Retina (tissue), 1 donor: ENCODE data around the gene CPPED1.

Source experiments
- DNase-seq: peaks from one replicate; pipeline ENCODE4 v3.0.0-alpha.2; 2016

The CPPED1 gene

DNA sequence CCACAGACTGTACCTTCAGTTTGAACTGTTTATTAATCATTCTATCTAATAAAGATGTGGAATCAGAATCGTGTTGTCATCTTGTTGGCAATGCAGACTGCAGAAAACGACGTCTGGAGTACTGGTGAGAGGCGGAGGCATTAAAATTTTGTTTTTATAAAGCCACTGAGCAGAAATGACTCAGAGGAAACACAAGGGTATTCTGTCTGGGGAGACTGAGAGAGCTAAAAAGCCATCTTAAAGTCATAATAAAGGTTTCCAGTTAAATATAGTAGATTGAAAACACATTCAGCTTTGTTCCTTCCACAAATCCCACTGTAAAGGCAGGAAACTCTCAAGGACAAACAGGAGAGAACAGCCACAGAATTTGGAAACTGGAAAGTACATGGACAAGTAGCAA, 74.2 kb downstream of the CPPED1 start:
- no peak for DNase-seq

DNA sequence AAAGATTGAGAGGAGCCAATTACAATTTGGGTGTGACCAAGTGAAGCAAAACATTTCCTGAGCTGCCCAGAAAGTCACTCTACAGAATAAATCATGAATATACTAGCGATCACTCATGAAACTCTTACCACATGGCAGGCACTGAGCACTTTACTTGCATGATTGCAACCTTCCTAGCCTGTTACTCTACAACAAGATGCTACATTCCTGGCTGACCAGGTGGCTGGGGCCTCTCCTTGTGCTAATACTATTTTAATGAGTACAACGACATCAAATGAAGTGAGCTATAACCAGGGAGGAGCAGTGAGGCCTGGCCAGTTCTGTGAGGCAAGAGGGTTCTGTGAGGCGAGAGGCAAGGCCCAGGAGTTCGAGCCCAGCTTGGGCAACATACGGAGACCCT, 75.2 kb downstream of the CPPED1 start:
- DNase-seq, result no peak

DNA sequence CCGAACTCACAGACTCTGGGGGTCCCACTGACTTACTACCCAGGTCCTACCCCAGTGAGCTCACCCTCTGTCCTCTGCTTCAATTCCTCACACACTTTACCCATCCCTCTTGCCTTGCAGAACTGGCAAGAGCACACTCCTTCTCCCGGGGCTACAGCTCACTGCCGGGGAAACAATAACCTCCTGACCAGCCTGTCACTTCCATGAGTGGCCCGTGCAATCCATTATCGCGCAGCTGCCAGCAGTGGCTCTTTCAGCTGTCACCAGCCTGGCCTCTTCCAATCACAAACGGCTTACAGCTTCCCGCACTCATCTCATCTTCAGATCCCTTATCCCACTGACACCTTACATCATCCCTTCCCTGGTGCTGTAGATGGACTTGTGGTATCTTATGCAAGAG, 79.5 kb downstream of the CPPED1 start:
- no peak for DNase-seq

DNA sequence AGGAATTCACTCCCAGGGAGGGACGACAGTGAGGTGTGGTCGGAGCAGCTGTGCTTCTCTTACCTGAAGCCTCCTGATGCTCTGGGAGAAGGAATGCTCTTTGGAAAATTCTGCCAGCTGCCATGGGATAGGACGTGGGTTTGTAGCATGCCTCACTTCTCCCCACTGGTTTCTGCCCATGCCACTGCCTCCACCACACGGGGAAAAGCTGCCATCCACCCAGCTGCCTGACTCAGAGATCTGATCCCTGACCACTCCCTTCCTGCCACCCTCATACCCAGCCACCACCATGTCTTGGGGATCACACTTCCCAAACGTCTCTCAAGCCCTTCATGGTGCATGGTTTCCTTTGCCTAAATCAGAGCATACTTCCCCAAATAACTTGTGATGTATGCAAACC, 80.0 kb downstream of the CPPED1 start:
- DNase-seq, result no peak

DNA sequence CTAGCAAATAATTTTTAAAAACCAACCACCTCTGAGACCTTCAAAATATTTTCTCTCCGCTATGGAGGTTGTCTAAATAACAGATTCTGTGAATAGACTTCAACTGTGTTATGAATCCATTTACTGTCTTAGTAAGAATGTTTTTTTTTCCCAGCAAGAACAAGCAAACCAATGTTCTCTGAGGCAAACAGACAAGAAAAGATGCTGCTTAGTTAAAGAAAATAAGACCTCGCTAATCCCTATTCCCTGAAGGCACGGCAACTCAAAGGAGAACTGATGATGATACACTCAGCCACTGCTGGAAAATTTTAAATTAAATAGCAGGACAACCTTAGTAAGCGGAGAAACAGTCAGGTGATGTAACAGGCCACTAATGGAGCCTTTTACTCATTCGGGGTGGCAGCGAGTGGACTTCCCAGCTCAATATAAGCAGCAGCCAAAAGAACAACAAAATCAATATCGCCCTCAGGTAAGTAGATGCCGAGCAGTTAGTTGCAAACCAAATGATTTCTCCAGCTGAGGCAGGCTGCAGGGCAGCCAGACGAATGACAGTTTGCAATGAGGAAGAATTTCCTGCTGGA, 81.8 kb downstream of the CPPED1 start:
- DNase-seq, result no peak

DNA sequence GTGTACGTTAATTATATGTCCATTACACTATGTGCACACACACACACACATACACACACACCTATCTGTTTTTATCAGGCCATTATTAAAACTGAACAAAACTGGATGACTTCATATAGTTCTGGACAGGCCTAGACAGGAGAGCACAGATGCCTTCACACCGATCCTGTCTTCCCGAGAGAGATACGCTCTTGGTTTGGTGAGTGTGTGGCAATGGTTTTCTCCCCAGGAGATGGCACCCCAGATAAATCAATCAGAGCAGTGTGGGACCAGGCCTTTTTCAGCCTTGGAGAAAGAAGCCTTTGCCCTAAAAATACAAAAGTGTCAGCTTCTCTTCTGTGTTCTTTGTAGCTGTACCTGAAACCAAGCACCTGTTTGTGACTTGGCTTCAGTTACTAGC, 83.7 kb downstream of the CPPED1 start:
- no peak for DNase-seq

DNA sequence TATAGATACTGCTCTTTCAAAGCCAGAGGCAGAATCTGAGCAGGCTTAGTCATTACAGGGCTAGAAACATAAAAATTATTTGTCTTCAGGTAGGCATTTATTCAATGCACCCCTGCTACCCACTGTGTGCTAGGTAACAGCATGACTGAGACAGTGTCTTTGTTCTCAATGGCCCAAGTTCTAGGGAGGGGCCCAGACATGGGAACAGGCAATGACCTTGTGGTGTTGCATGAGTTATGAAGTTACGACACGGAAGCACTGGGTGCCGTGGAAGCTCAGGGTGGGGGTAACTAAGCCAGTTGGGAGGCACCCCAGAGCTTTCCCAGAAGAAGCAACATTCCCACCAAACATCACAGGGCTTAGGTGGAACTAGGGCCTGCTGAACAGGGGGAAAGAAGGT, 87.0 kb downstream of the CPPED1 start:
- DNase-seq, result no peak

DNA sequence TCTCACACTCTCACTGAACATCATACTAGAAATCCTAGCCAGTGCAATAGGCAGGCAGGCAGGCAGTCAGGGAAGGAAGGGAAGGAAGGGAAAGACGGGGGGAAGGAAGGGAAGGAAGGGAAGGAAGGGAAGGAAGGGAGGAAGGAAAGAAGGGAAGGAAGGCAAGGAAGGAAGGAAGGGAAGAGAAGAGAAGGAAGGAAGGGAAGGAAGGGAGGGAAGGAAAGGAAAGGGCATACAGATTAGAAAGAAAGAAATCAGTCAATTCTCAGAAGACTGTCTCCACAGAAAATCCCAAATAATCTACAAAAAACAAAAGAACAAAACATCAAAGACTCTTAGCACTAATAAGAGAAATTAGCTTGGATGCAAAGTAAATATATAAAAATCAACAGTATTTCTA, 93.9 kb downstream of the CPPED1 start:
- no peak for DNase-seq

DNA sequence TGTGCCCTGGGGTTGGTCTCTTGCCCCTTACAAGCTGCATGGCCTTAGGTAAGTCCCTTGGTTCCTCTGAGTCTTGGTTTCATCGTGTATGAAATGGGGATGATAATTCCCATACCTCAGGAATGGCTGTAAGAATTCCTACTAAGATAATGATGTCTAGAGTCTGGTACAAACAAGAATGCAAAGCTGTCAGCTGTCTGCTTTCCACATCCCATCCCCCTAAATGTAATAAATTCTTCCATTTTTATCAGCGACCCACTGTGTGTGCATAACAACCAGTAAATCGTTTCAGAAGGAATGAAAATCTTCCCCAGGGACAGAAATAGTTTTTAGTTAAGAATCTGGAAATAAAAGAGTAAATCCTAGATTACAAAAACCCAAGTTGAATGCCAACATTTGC, 95.4 kb downstream of the CPPED1 start:
- DNase-seq, result no peak

DNA sequence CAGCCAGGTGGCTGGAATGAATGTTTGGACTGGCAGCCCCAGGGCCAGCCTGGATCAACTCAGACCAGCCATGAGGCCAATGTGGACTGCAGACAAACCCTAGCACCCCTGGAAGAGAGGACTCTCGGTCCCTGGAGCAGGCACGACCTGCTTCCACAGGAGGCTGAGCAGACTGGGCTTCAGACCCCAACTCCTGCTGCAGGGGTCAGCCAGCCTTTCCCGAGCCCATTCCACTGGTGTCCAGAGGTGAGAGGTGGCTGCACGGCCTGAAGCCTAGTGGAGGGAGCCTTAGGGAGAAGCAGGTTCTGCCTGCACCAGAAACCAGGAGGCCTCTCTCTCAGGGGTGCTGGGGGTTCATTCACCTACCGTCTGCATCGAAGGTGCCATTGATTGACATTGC, 97.1 kb downstream of the CPPED1 start:
- DNase-seq, result no peak

DNA sequence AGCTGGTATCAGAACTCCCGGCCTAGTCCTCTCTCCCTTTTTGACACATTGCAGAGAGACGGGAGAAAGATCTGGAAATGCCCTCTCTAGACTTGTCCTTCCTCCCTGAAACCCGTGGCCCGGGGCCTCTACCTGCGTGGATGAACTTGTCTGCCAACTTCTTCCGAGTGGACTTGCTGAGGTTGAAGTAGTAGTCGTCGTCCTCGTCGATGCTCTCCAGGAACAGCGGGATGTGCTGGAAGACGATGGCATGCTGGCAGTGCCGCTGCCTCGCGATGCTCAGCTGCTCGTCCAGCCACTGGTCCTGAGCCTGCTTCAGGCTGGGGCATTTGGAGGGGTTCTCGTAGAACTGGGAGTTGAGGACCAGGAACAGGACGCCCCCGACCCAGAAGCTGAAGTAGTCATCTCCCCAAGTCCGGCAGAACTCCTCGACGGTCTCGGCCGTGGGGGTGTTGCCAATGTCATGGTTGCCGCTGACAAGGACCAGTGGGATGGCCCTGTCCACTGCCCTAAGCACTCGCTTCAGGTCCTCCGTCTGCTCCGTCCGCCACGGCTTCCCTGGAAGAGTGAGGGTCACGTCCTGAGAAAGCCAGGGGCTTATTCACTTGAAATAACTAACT, 99.1 kb downstream of the CPPED1 start:
- no peak for DNase-seq

DNA sequence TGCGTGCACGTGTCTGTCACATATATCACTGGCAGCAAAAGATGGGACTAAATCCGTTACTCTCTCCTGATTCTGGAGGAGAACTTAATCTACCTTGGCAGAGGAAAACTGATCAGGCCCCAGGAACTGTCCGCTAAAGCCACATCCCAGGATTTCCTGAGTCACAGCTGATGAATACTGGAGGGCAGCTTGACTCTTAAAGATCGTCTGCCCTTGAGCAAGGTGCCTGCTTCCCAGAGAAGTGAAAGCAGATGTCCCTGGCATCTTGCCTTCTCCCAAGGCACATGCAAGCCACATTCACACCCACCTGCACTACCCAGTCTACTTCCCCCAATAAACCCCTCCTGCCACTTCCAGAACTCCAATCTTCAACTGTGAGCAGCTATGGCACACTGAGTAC, 99.8 kb downstream of the CPPED1 start:
- DNase-seq, result no peak

DNA sequence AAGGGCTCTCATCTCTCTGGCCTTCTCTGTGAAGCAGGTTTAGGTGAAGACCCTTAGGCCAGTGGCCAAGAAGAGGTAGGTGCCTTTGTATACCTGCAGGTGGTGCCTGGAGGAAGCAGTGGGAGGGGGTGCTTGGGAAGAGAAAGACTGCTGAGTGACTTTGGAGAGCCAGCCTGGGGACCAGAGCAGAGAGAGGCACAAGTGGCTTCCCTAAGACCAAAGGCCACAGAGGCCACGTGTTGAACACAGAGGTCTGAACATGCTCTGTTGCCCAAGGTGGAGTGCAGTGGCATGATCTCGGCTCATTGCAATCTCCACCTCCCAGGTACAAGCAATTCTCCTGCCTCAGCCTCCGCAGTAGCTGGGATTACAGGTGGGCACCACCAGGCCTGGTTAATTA, 103.5 kb downstream of the CPPED1 start:
- DNase-seq, result no peak

DNA sequence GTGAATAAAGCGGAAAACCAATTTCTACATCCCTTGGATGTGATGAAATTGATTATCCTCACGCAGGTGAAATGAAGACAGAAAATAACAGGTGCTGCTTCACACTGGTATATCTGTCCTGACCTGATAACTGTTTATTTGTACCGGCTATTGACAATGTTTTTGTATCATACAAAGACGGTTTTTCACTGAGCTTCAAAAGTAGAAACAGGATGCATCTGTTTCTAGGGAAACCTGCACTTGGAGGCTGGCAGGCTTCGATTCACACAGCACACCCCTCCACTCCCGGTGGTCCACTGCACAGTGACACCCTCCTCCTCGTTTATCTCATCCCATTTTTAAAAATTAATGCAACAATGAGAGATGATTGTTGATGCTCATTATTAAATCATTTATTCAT, 104.5 kb downstream of the CPPED1 start:
- no peak for DNase-seq

DNA sequence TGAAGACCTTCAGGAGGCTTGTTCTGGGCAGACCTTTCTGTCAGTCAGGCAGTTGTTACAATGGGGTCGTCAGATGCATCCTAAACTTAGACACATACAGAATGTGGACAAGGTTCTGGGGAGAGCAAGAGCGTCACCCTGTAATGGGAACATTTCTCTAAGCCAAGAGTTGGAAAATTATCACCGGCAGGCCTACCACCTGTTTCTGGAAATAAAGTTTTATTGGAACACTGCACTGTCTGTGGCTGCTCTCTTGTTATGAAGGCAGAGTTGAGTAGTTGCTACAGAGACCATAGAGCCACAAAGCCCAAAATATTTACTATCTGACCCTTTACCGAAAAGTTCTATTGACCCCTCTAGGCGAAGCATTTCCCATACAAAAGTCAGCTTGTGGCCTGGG, 106.2 kb downstream of the CPPED1 start:
- no peak for DNase-seq

DNA sequence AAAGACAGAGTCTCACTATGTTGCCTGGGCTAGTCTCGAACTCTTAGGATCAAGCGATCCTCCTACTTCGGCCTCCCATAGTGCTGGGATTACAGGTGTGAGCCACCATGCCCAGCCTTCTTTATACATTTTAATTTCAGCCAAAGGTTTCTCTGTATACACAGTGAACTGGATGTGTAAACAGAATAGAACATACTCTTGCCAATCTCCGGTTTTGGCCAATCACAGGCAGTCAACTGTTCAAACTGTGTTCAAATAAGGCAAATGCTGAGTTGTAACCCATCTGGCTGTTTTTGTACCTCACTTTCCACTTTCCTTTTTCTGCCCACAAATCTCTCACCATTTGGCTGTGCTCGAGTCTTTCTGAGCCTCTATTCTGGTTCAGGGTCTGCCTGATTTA, 108.2 kb downstream of the CPPED1 start:
- DNase-seq, result no peak

DNA sequence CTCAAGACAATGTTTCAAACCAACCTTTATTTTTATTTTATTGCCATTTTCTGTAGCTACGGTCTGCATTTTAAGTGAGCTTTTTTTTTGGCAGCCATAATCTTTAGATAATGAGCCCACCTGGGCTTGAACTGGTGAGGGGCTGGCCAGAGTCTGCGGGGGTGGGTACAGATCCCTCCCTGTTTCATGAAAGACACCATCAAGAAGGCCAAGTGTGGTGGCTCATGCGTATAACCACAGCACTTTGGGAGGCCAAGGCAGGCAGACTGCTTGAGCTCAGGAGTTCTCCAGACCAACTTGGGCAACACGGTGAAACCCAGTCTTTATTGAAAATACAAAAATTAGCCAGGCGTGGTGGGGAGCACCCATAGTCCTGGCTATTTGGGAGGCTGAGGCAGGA, 113.7 kb downstream of the CPPED1 start:
- DNase-seq, result no peak

DNA sequence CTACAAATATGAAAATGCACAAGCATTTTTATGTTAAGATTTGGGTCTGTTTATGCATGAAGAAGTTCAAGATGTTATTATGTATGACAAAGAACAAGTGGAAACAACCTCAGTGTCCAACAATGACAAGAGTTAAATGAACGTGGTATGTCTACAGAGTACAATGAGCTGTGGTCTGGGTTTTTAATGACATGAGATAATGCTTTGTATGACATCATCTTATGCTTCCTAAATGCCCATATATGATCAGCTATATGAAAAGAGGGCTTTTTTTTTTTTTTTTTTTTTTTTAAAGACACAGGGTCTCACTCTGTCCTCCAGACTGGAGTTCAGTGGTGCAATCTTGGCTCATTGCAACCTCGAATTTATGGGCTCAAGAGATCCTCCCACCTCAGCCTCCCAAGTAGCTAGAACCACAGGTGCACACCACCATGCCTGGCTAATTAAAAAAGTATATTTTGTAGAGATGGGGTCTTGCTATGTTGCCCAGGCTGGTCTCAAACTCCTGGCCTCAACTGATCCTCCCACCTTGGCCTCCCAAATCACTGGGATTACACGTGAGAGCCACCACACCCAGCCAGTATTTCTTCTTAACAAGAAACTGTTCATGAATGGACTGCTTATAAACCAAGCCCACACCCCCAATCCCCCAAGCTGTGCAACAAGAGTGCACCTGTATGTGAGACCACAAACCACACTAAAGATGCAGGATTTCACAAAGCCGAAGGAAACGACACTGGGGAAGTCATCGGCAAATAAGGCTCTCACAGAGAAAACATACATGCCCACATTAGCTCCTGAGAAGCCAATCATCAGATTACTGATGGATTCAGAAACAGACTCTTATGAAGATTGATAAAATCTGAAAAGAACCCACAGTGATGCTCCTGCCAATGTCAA, 114.5 kb downstream of the CPPED1 start:
- DNase-seq, result no peak

DNA sequence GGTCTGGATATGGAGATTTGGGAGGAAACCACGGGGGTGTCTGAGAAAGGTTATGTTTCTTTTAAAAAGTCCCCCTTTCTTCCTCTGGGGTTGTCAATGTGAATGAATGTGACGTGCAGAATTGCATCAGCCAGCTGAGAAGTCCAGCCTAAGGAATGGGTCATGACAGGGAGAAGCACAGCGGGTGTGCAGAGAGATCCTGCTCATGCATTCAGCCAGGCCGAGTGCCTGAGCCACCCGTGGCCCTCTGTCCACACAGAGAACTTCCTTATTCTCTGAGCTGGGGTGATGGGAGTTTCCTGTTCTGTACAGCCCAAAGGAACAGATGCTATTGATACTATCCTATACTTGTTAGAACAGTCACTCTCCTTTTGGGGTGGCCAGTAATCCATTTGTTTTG, 117.9 kb downstream of the CPPED1 start:
- DNase-seq, result no peak

DNA sequence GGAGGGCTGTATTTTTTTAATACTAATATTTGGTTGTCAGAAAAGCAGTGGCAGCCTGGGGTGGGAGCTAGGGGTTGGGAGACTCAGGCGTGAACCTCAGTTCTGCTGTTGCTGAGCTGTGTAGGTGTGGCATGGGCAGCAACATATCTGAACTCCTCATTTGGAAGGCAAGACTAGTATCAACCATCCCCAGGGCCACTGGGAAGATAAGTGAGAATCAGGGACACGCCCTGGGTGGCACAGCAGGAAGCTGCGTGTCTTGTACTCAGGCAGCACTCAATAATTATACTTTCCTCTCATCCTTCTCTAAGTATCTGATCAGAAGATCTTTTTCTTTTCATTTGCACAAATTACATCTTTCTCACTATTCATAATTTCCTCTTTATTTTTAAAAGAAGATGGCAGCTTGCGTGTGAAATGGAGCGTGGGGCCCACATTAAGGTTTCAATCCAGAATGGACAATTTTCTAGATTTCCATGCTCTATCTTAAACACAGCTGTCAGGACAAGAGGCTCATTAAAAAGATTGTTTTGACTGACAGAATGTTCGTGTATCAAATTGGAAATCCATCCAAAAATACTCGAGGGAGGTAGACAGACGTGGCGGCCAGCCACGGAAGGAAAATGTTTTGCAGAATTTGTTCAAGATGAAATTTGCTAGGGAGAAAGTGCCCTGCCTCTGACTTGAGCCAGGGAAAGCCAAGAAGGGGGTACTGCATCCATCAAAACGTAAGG, 121.1 kb downstream of the CPPED1 start:
- DNase-seq, result no peak

DNA sequence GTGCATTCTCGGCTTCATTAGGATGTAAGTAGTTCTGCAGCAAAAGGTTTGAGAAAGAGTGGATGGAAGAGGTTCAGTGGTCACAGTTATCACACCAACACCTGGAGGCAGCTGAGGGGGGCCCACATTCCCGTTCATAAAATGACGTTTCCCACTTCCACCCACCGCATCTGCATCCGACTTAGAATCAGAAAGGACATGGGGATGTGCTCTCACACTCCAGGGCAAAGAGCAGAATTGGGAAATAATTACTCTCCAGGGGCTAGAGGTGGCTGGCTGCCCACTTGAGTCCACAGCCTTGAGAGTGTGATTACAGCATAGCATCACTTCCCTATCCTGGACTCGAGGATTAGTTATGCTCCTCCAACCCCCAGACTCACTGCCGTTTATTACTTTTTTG, 122.0 kb downstream of the CPPED1 start:
- no peak for DNase-seq

DNA sequence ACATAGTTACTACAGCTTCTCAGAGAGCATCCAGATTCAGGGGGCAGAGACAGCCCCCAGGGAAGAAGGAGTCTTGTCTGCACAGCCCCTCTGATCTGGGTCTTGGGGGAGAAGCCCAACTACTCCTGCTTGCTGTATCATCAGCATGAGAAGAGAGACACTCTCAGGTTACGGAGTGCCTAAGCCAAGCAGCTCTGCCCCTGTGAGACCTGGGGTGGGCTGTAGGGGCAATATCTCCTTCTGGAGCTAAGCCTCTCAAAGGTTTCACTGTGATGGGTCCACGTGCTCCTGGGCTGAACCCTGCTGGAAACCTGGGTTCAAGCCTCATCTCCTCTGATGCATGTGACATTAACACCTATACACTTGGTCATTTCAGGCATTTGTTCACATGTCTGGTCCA, 123.2 kb downstream of the CPPED1 start:
- no peak for DNase-seq

DNA sequence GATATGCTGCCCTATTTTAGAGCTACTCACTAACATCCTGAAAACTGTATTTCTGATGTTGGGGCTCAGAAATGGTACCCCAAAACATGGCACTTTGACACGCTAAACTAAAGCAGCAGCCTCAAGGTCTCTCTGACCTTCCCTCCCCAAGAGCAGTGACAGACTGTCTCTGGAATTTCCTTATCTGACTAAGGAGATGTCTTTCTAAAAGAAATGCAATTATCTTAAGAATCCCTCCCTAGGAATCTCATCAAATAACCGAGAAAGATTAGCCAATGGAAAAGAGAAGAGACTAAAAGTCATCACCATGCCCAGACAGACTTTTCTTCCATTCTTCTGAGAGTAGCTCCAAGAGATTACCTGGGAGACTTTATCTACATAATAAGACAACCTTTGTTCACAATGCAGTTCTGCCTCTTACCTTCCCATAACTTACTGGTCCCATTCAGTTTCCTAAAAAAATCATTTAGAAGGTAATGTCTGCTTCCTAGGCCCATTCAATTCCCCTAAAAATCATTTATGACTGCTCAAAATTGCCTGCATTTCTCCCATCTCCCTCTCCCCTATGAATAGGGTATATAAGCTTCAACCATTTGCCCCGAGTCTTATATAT, 123.9 kb downstream of the CPPED1 start:
- no peak for DNase-seq
